Tibial artery (tissue), 4 donors: ENCODE measurements around the gene NXF1.
A peak's percentile ranks its signal among the peaks of the same experiment; 100 is the strongest.
"Not testable (repeated sequence)": the region's sequence is repeated elsewhere in the genome, so short reads cannot be mapped to it uniquely, and the experiment has no call there.

Source experiments
- DNase-seq, 2 donors: peaks; one replicate each; pipeline ENCODE4 v3.0.0-alpha.2; 2019
- H3K27ac ChIP-seq, 2 donors: fragments of 200-600 bp; sonication (generic) in 1 of 2; 1 replicate in 1 of 2; 2 replicates in 1 of 2; pipeline ENCODE4 v1.5.1; 2018 to 2019; ENCODE audit warnings: mild to moderate bottlenecking in 1 of 2
- H3K27me3 ChIP-seq, 2 donors: fragments of 200-600 bp; sonication (generic) in 1 of 2; one replicate each; pipeline versions ENCODE4 v1.5.1 to v1.6.0; 2016 to 2019
- H3K36me3 ChIP-seq, 3 donors: fragments of 200-600 bp; sonication (generic) in 2 of 3; one replicate each; pipeline ENCODE4 v1.5.1; 2016 to 2019; ENCODE audit warnings: mild to moderate bottlenecking in 2 of 3
- H3K4me1 ChIP-seq, 4 donors: fragments of 200-600 bp; sonication (generic) in 2 of 4; 1 replicate in 3 of 4; 2 replicates in 1 of 4; pipeline ENCODE4 v1.5.1; 2016 to 2019
- H3K4me3 ChIP-seq, 2 donors: fragments of 200-600 bp; sonication (generic) in 1 of 2; 1 replicate in 1 of 2; 2 replicates in 1 of 2; pipeline ENCODE4 v1.5.1; 2018 to 2019; ENCODE audit warnings: mild to moderate bottlenecking in 2 of 2
- H3K9me3 ChIP-seq, 3 donors: fragments of 200-600 bp; sonication (generic) in 1 of 3; one replicate each; pipeline ENCODE4 v1.5.1; 2016 to 2019
- CTCF ChIP-seq, 2 experiments: fragments of 200-600 bp in 1 of 2; fragments of 450-650 bp in 1 of 2; IDR thresholded peaks; one replicate each; pipeline ENCODE4 v1.5.1; 2017 to 2019; ENCODE audit warnings: antibody characterized with exemption in 2 of 2, mild to moderate bottlenecking in 1 of 2, moderate library complexity in 1 of 2
- intact Hi-C: fragments of 100-400 bp; cut with DNase I; formaldehyde crosslinking; loops from one replicate; pipeline ENCODE4 v1.15.0; 2023; ENCODE audit warnings: low total_unique reads

The NXF1 gene

GRCh38 chr11:62843466-62843865 is 38.2 kb upstream of the NXF1 start:
- Histone ChIP-seq H3K9me3 (no peaks in the 10 kb centered on the region), H3K36me3 (no peaks in the 10 kb centered on the region), H3K27me3 (no peaks in the 10 kb centered on the region), H3K4me3 (no peak overlapping the region), H3K4me1 (peaks cover 0 to 22% (median 9%) of the 10 kb centered on the region in 4 donors), H3K27ac (no peak overlapping the region)
- TF ChIP-seq CTCF (IDR thresholded peaks at IDR 0.05) = no peak
- intact Hi-C loops = no loop called here
- DNase-seq = no peak

- not testable (repeated sequence) for H3K36me3 ChIP-seq, DNase-seq
Observed at GRCh38 chr11:62842891-62843290, 37.7 kb upstream of the NXF1 start.

GRCh38 chr11:62842171-62842741 is 37.0 kb upstream of the NXF1 start:
- Histone ChIP-seq H3K27me3 (no peaks in the 10 kb centered on the region), H3K4me1 (peaks cover 0 to 33% (median 15%) of the 10 kb centered on the region in 4 donors), H3K4me3 (peak overlapping the region; percentile 50 to 84), H3K36me3 (no peaks in the 10 kb centered on the region), H3K27ac (peak overlapping the region; percentile 91 to 95), H3K9me3 (no peaks in the 10 kb centered on the region)
- DNase-seq = peak in 1 of 2 donors; percentile 72
- intact Hi-C loops = no loop called here
- TF ChIP-seq CTCF (IDR thresholded peaks at IDR 0.05) = no peak

More at GRCh38 chr11:62842891-62843290, 37.7 kb upstream of the NXF1 start:
- intact Hi-C loops, H3K27me3 ChIP-seq, H3K9me3 ChIP-seq, H3K4me3 ChIP-seq: not testable (repeated sequence)
- H3K4me1 ChIP-seq = peaks cover 0 to 28% (median 15%) of the 10 kb centered on the region in 4 donors
- peak overlapping the region; percentile 91 to 95 for H3K27ac ChIP-seq

GRCh38 chr11:62841361-62842170 is 36.3 kb upstream of the NXF1 start:
- intact Hi-C loops = no loop called here
- peaks cover 0 to 33% (median 15%) of the 10 kb centered on the region in 4 donors for H3K4me1 ChIP-seq
- DNase-seq = peak; percentile 88 to 92
- H3K27me3 ChIP-seq = no peaks in the 10 kb centered on the region
- peak overlapping the region; percentile 66 to 84 for H3K4me3 ChIP-seq
- TF ChIP-seq CTCF (IDR thresholded peaks at IDR 0.05) = peak in 1 of 2 experiments; percentile 37
- no peaks in the 10 kb centered on the region for H3K9me3 ChIP-seq
- H3K27ac ChIP-seq = peak overlapping the region; percentile 91 to 95
- peaks cover 0 to 1% (median 0%) of the 10 kb centered on the region in 3 donors for H3K36me3 ChIP-seq

GRCh38 chr11:62840721-62841360 is 35.6 kb upstream of the NXF1 start:
- DNase-seq = peak; percentile 86 to 89
- intact Hi-C loops = not testable (repeated sequence)

GRCh38 chr11:62839050-62839945 is 34.1 kb upstream of the NXF1 start, which contains the start of gene WDR74:
Gene WDR74 (minus strand): TSS chr11:62839590. CDS start chr11:62839570, 20 bp downstream.
- peaks cover 0 to 33% (median 15%) of the 10 kb centered on the region in 4 donors for H3K4me1 ChIP-seq
- peak within 1 kb of the TSS; percentile 91 to 95 for H3K27ac ChIP-seq
- H3K4me3 ChIP-seq = peak within 1 kb of the TSS; percentile 66 to 84
- H3K27me3 ChIP-seq = no peaks in the 10 kb centered on the region
- intact Hi-C loops = loop anchor here (5.0 kb wide), 1 partner anchor 47 kb away; the partner anchor contains the start of gene TMEM223
- peaks cover 0 to 24% (median 16%) of the 10 kb centered on the region in 3 donors for H3K36me3 ChIP-seq
- TF ChIP-seq CTCF (IDR thresholded peaks at IDR 0.05) = no peak
- DNase-seq = peak; percentile 91 to 93
- no peaks in the 10 kb centered on the region for H3K9me3 ChIP-seq

More at GRCh38 chr11:62840721-62841360, 35.6 kb upstream of the NXF1 start:
- H3K27me3 ChIP-seq, H3K36me3 ChIP-seq, H3K9me3 ChIP-seq: not testable (repeated sequence)
- Histone ChIP-seq H3K4me1 (peaks cover 0 to 33% (median 15%) of the 10 kb centered on the region in 4 donors), H3K4me3 (peak overlapping the region; percentile 66 to 84), H3K27ac (peak overlapping the region; percentile 91 to 95)
